Fibroblast of villous mesenchyme (primary cell): ENCODE data around the gene PLXND1. TPM values are rescaled to one million over a fixed set of nuclear protein-coding genes. Genes with fewer than 3 reads are reported as not detected.

ENCODE experiments used
- DNase-seq: peaks from one replicate; pipeline ENCODE4 v3.0.0-alpha.2; 2010; ENCODE audit warnings: low read depth
- H3K4me3 ChIP-seq: 2 replicates; pipeline ENCODE4 v1.5.1; 2011; ENCODE audit warnings: low read depth, mild to moderate bottlenecking, low read length
- CTCF ChIP-seq: IDR thresholded peaks from 2 replicates; pipeline ENCODE4 v1.5.1; 2012; ENCODE audit warnings: low read depth, mild to moderate bottlenecking, low read length; ENCODE audit not compliant: insufficient read depth
- total RNA-seq: library from RNA; depleted of rRNA; stranded (reverse); fragments of >200 nt; gene quantifications from 2 replicates; pipeline ENCODE4 v1.2.3, GENCODE V29; 2012

The PLXND1 gene
- total RNA-seq, 1 donor = 97.2 TPM

GRCh38 chr3:129617381-129618185 is 11.1 kb upstream of the PLXND1 start:
- no peak for TF ChIP-seq CTCF
- H3K4me3 ChIP-seq = no peak overlapping the region
- no peak for DNase-seq

- H3K4me3 ChIP-seq = no peak overlapping the region
- DNase-seq = peak; percentile 72
- no peak for TF ChIP-seq CTCF
Observed at GRCh38 chr3:129616713-129617112, 10.2 kb upstream of the PLXND1 start.

- DNase-seq = no peak
- no peak overlapping the region for H3K4me3 ChIP-seq
- no peak for TF ChIP-seq CTCF
Observed at GRCh38 chr3:129616291-129616690, 9.8 kb upstream of the PLXND1 start.

GRCh38 chr3:129615751-129616281 is 9.3 kb upstream of the PLXND1 start:
- no peak for TF ChIP-seq CTCF
- no peak for DNase-seq
- H3K4me3 ChIP-seq = no peak overlapping the region

GRCh38 chr3:129614927-129615363 is 8.5 kb upstream of the PLXND1 start:
- TF ChIP-seq CTCF = no peak
- H3K4me3 ChIP-seq = no peak overlapping the region
- DNase-seq = no peak

GRCh38 chr3:129614435-129614834 is 8.0 kb upstream of the PLXND1 start:
- H3K4me3 ChIP-seq = no peak overlapping the region
- no peak for TF ChIP-seq CTCF
- DNase-seq = no peak
